MCF 10A (cell line): Measurements from ENCODE around the gene ZNF81. TPM values are rescaled to one million over a fixed set of nuclear protein-coding genes. Genes with fewer than 3 reads are reported as not detected.

ENCODE experiments used
- BruUV-seq: library from RNA; stranded (reverse); fragments of 400-500 nt; replicated peaks from 2 replicates; lab custom pipeline; 2021; lab: Mats Ljungman, UMichigan
- CTCF ChIA-PET: fragments of 300-600 bp; sonication (Branson Sonifier 250); formaldehyde crosslinking; extraction: SDS; loops from one replicate; lab custom pipeline; 2021; ENCODE audit warnings: antibody characterized with exemption, inconsistent platforms; lab: Yijun Ruan, JAX
- POLR2A ChIA-PET: fragments of 300-600, 350-650 bp; sonication (Branson Sonifier 250); formaldehyde crosslinking; extraction: SDS; loops from one replicate; lab custom pipeline; 2020; ENCODE audit warnings: antibody characterized with exemption, inconsistent platforms; lab: Yijun Ruan, JAX
- DNase-seq: peaks from one replicate; pipeline ENCODE4 v3.0.0-alpha.2; 2018; ENCODE audit not compliant: unreplicated experiment
- H3K27ac Mint-ChIP-seq: one replicate; pipeline ENCODE4 v1.8.0; 2022; ENCODE audit warnings: mild to moderate bottlenecking, low read depth, mixed read lengths; ENCODE audit not compliant: unreplicated experiment
- H3K27me3 Mint-ChIP-seq: one replicate; pipeline ENCODE4 v1.8.0; 2022; ENCODE audit warnings: mixed read lengths; ENCODE audit not compliant: insufficient read depth, unreplicated experiment
- H3K36me3 Mint-ChIP-seq: one replicate; pipeline ENCODE4 v1.8.0; 2022; ENCODE audit warnings: mild to moderate bottlenecking, moderate library complexity, mixed read lengths; ENCODE audit not compliant: insufficient read depth, unreplicated experiment
- H3K4me1 Mint-ChIP-seq: one replicate; pipeline ENCODE4 v1.8.0; 2022; ENCODE audit warnings: mixed read lengths; ENCODE audit not compliant: insufficient read depth, unreplicated experiment
- H3K4me3 Mint-ChIP-seq: one replicate; pipeline ENCODE4 v1.8.0; 2022; ENCODE audit warnings: mild to moderate bottlenecking, moderate library complexity, mixed read lengths; ENCODE audit not compliant: unreplicated experiment
- H3K9me3 Mint-ChIP-seq: one replicate; pipeline ENCODE4 v1.8.0; 2022; ENCODE audit warnings: mixed read lengths; ENCODE audit not compliant: unreplicated experiment
- CTCF ChIP-seq: fragments of 200-600 bp; IDR thresholded peaks from one replicate; pipeline ENCODE4 v1.8.0; 2022; ENCODE audit warnings: antibody characterized with exemption, mild to moderate bottlenecking; ENCODE audit not compliant: unreplicated experiment
- intact Hi-C: fragments of 100-400 bp; cut with micrococcal nuclease; formaldehyde crosslinking; loops from 2 replicates; pipeline ENCODE4 v1.14.1; 2022
- total RNA-seq: library from RNA; stranded (reverse); gene quantifications from 2 replicates; pipeline ENCODE4 v1.2.3, GENCODE V29; 2022

Gene ZNF81
- total RNA-seq, 1 experiment from 2014 or later = 7.5 TPM

DNA sequence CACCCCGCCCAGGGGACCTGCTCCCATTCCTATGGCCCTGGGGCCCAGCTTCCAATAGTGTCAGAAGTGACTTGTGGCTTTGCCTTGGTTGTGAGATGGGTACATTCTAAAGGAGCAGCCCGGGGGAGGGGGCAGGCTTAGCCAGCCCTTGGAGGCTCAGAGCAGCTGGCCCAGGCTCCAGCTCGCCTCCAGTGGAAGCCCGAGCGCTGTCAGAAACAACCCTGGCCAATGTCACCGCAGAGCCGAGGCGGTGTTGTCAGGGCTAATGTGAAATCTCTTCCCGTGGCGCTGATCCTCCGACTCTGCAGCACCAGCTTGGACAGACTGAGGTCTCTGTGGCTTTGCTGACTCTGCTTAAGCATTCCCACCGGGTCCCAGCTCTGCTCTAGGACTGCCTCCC is 29.2 kb upstream of the ZNF81 start:
- intact Hi-C loops = no loop called here
- CTCF ChIA-PET = no interaction called here
- no peak overlapping the region for H3K4me3 Mint-ChIP-seq
- H3K27ac Mint-ChIP-seq = no peak overlapping the region
- BruUV-seq = no TSS peak
- H3K4me1 Mint-ChIP-seq = no peaks in the 10 kb centered on the region
- no peaks in the 10 kb centered on the region for H3K36me3 Mint-ChIP-seq
- TF ChIP-seq CTCF = no peak
- no peaks in the 10 kb centered on the region for H3K27me3 Mint-ChIP-seq
- H3K9me3 Mint-ChIP-seq = peaks cover 1% of the 10 kb centered on the region
- no peak for DNase-seq
- POLR2A ChIA-PET = no interaction called here

- Mint-ChIP-seq H3K4me1 (no peaks in the 10 kb centered on the region), H3K9me3 (peaks cover 7% of the 10 kb centered on the region), H3K27ac (no peak overlapping the region), H3K27me3 (no peaks in the 10 kb centered on the region), H3K36me3 (no peaks in the 10 kb centered on the region), H3K4me3 (no peak overlapping the region)
- ChIA-PET CTCF (no interaction called here), POLR2A (no interaction called here)
- intact Hi-C loops = no loop called here
- no TSS peak for BruUV-seq
- DNase-seq = no peak
- TF ChIP-seq CTCF = no peak
These were observed 27.6 kb upstream of the ZNF81 start for GRCh38 chrX:47808904-47809788.

- BruUV-seq = no TSS peak
- peak overlapping the region; percentile 63 for H3K27ac Mint-ChIP-seq
- no peak for TF ChIP-seq CTCF
These were observed 21.9 kb upstream of the ZNF81 start for GRCh38 chrX:47814851-47815250.

More at GRCh38 chrX:47814851-47815250, 21.9 kb upstream of the ZNF81 start:
- Mint-ChIP-seq H3K4me1 (peaks cover 16% of the 10 kb centered on the region), H3K4me3 (no peak overlapping the region), H3K36me3 (peaks cover 6% of the 10 kb centered on the region), H3K27me3 (no peaks in the 10 kb centered on the region), H3K9me3 (peaks cover 14% of the 10 kb centered on the region)
- ChIA-PET POLR2A (interaction anchor here (2.2 kb wide), 1 partner anchor 22 kb away, joined by 10 read pairs; the partner anchor contains the start of gene ZNF81), CTCF (interaction anchor here (1.1 kb wide), 1 partner anchor 18 kb away, joined by 3 read pairs; no protein-coding TSS in a partner anchor)
- intact Hi-C loops = no loop called here
- no peak for DNase-seq
